Tibial nerve (tissue), 4 donors: Measurements from ENCODE around the gene SNAPC2. TPM values are rescaled to one million over a fixed set of nuclear protein-coding genes. Genes with fewer than 3 reads are reported as not detected.
"Not testable (repeated sequence)": the region's sequence is repeated elsewhere in the genome, so short reads cannot be mapped to it uniquely, and the experiment has no call there.

Source experiments
- DNase-seq, 2 donors: peaks; one replicate each; pipeline ENCODE4 v3.0.0-alpha.2; 2019; ENCODE audit warnings: low spot score in 2 of 2
- H3K27ac ChIP-seq, 4 donors: fragments of 200-600 bp; sonication (generic) in 3 of 4; one replicate each; pipeline ENCODE4 v1.5.1; 2017 to 2019; ENCODE audit warnings: mild to moderate bottlenecking in 1 of 4
- H3K27me3 ChIP-seq, 2 donors: fragments of 200-600 bp; sonication (generic) in 1 of 2; one replicate each; pipeline versions ENCODE4 v1.5.1 to v1.6.0; 2017 to 2019
- H3K36me3 ChIP-seq, 3 donors: fragments of 200-600 bp; sonication (generic); one replicate each; pipeline ENCODE4 v1.5.1; 2018 to 2019
- H3K4me1 ChIP-seq, 4 donors: fragments of 200-600 bp; sonication (generic) in 3 of 4; one replicate each; pipeline ENCODE4 v1.5.1; 2017 to 2019
- H3K4me3 ChIP-seq, 4 donors: fragments of 200-600 bp; sonication (generic) in 3 of 4; one replicate each; pipeline ENCODE4 v1.5.1; 2017 to 2019; ENCODE audit warnings: mild to moderate bottlenecking in 1 of 4, moderate library complexity in 1 of 4
- H3K9me3 ChIP-seq, 4 donors: fragments of 200-600 bp; sonication (generic) in 3 of 4; one replicate each; pipeline ENCODE4 v1.5.1; 2017 to 2019
- CTCF ChIP-seq, 5 experiments: fragments of 200-600 bp in 3 of 5; fragments of 450-650 bp in 2 of 5; sonication (generic) in 3 of 5; IDR thresholded peaks; one replicate each; pipeline ENCODE4 v1.5.1; 2016 to 2019; ENCODE audit warnings: antibody characterized with exemption in 5 of 5, mild to moderate bottlenecking in 3 of 5, moderate library complexity in 2 of 5
- EP300 ChIP-seq, 2 donors: sonication (generic); formaldehyde crosslinking; IDR thresholded peaks; one replicate each; pipeline ENCODE4 v1.6.1; 2017; ENCODE audit warnings: antibody characterized with exemption in 2 of 2, mild to moderate bottlenecking in 1 of 2
- POLR2A ChIP-seq, 2 donors: fragments of 450-650 bp; IDR thresholded peaks; one replicate each; pipeline ENCODE4 v1.6.1; 2017; ENCODE audit warnings: antibody characterized with exemption in 2 of 2, mild to moderate bottlenecking in 2 of 2, moderate library complexity in 2 of 2
- WGBS, 2 donors: methylation state at CpG; one replicate each; pipeline ENCODE4 v1.1.5; 2018; 5-methylcytosine and 5-hydroxymethylcytosine counted together
- total RNA-seq, 4 donors: library from RNA; depleted of rRNA; stranded (reverse); fragments of >200 nt; gene quantifications; one replicate each; pipeline ENCODE4 v1.1.0, GENCODE V29; 2016

SNAPC2 gene
- total RNA-seq, 4 donors from 2014 or later, result 11.6 to 26.4 (median 16.1) TPM

GRCh38 chr19:7928741-7929701 is 8.9 kb downstream of the SNAPC2 start:
- Histone ChIP-seq H3K36me3 (peaks cover 4 to 57% (median 30%) of the 10 kb centered on the region in 3 donors), H3K27me3 (no peaks in the 10 kb centered on the region), H3K4me1 (peaks cover 0 to 54% (median 23%) of the 10 kb centered on the region in 4 donors), H3K9me3 (no peaks in the 10 kb centered on the region), H3K4me3 (peak overlapping the region in 1 of 4 donors; percentile 23), H3K27ac (peak overlapping the region; percentile 54 to 94 (median 80))
- TF ChIP-seq EP300 (IDR thresholded peaks at IDR 0.05) (no peak), CTCF (IDR thresholded peaks at IDR 0.05) (peak in 1 of 5 experiments; percentile 9), POLR2A (IDR thresholded peaks at IDR 0.05) (no peak)
- peak; percentile 48 to 53 for DNase-seq
- WGBS, 2 donors, result 49 to 53% methylated on average over 24 of the region's 24 CpGs

- not testable (repeated sequence) for H3K27me3 ChIP-seq, H3K4me3 ChIP-seq, DNase-seq, H3K9me3 ChIP-seq
- peaks cover 0 to 45% (median 19%) of the 10 kb centered on the region in 4 donors for H3K4me1 ChIP-seq
- peak overlapping the region in 3 of 4 donors; percentile 54 to 94 (median 84) for H3K27ac ChIP-seq
- WGBS, 2 donors, result 87% methylated on average over 11 of the region's 11 CpGs
- peaks cover 4 to 67% (median 37%) of the 10 kb centered on the region in 3 donors for H3K36me3 ChIP-seq
Observed at GRCh38 chr19:7930030-7930429, 9.9 kb downstream of the SNAPC2 start.

- H3K27me3 ChIP-seq, result no peaks in the 10 kb centered on the region
- H3K9me3 ChIP-seq, result no peaks in the 10 kb centered on the region
- TF ChIP-seq EP300 (IDR thresholded peaks at IDR 0.05) (no peak), POLR2A (IDR thresholded peaks at IDR 0.05) (no peak), CTCF (IDR thresholded peaks at IDR 0.05) (no peak)
- WGBS, 2 donors, result 79 to 81% methylated on average over 7 of the region's 7 CpGs
- DNase-seq, result no peak
- no peak overlapping the region for H3K4me3 ChIP-seq
- peaks cover 4 to 74% (median 39%) of the 10 kb centered on the region in 3 donors for H3K36me3 ChIP-seq
- peak overlapping the region in 2 of 4 donors; percentile 47 to 62 for H3K27ac ChIP-seq
- H3K4me1 ChIP-seq, result peaks cover 0 to 38% (median 14%) of the 10 kb centered on the region in 4 donors
Observed at GRCh38 chr19:7930765-7931164, 10.6 kb downstream of the SNAPC2 start.

- peaks cover 0 to 34% (median 10%) of the 10 kb centered on the region in 4 donors for H3K4me1 ChIP-seq
- no peaks in the 10 kb centered on the region for H3K27me3 ChIP-seq
- TF ChIP-seq POLR2A (IDR thresholded peaks at IDR 0.05) (no peak), CTCF (IDR thresholded peaks at IDR 0.05) (no peak), EP300 (IDR thresholded peaks at IDR 0.05) (no peak)
- 85 to 89% methylated on average over 35 to 36 of the region's 36 CpGs for WGBS, 2 donors
- DNase-seq, result no peak
- H3K27ac ChIP-seq, result peak overlapping the region in 2 of 4 donors; percentile 47 to 62
- H3K4me3 ChIP-seq, result no peak overlapping the region
- H3K9me3 ChIP-seq, result no peaks in the 10 kb centered on the region
- H3K36me3 ChIP-seq, result peaks cover 4 to 81% (median 43%) of the 10 kb centered on the region in 3 donors
Observed at GRCh38 chr19:7931221-7932061, 11.3 kb downstream of the SNAPC2 start.

GRCh38 chr19:7932276-7932929 is 12.3 kb downstream of the SNAPC2 start:
- peaks cover 4 to 84% (median 53%) of the 10 kb centered on the region in 3 donors for H3K36me3 ChIP-seq
- no peak overlapping the region for H3K27ac ChIP-seq
- H3K4me1 ChIP-seq, result peaks cover 0 to 25% (median 6%) of the 10 kb centered on the region in 4 donors
- no peak overlapping the region for H3K4me3 ChIP-seq
- WGBS, 2 donors, result 90 to 92% methylated on average over 21 to 22 of the region's 32 CpGs
- TF ChIP-seq EP300 (IDR thresholded peaks at IDR 0.05) (no peak), POLR2A (IDR thresholded peaks at IDR 0.05) (no peak), CTCF (IDR thresholded peaks at IDR 0.05) (no peak)
- H3K27me3 ChIP-seq, result no peaks in the 10 kb centered on the region
- no peak for DNase-seq
- no peaks in the 10 kb centered on the region for H3K9me3 ChIP-seq
